NCI-H2107 treated with DMSO at 0.1 percent for 48 hours (cell line): Measurements from ENCODE around the gene CMIP.

Source experiments
- DNase-seq: peaks from one replicate; lab custom pipeline; 2025; ENCODE audit not compliant: unreplicated experiment; lab: John Stamatoyannopoulos, UW

The CMIP gene

GRCh38 chr16:81546781-81547180 lies 102.2 kb downstream of the CMIP start:
- DNase-seq, result no peak

- no peak for DNase-seq
Observed at GRCh38 chr16:81547194-81547938, 102.8 kb downstream of the CMIP start.

DNA sequence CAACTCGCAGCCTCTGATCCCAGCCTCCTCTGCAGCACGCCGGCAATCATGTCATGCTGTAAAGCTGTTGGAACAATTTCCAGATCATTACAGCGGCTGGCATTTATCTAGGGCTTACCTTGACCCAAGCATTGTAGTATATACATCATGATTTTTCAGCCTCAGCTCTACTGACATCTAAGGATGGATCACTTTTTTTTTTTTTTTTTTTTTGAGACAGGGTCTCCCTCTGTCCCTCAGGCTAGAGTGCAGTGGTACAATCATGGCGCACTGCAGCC lies 103.3 kb downstream of the CMIP start:
- no peak for DNase-seq

GRCh38 chr16:81548551-81548875 lies 103.9 kb downstream of the CMIP start:
- DNase-seq, result no peak

DNA sequence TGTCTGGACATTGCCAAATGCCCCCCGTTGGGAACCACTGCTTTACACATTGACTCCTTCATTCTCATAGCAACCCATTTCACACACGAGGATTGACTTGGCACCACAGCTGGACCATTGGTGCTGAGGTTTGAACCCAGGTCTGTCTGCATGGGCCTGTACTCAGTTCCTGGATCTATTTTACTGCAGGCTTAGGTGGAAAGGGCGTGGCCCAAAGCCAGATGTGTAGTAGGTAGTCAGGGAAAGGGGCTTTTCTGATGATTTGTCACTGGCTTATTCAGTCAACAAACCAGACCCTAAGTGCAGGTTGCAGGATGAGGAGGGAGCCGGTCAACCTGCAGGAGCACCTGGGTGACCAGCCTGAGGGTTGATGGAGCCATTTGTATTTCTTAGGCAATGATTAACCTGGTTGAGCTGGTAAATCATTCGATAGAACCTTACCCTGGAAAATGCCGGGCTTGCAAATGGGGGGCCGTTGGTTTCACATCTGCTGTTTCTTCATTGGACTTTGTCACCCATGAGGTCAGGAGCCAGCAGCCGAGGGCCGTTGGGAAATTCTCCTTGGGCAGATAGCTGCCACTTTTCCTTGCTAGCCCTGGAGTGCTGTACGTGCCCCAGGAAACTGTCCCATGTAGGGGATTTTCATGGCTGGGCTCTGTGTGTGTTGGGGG lies 104.4 kb downstream of the CMIP start:
- no peak for DNase-seq

DNA sequence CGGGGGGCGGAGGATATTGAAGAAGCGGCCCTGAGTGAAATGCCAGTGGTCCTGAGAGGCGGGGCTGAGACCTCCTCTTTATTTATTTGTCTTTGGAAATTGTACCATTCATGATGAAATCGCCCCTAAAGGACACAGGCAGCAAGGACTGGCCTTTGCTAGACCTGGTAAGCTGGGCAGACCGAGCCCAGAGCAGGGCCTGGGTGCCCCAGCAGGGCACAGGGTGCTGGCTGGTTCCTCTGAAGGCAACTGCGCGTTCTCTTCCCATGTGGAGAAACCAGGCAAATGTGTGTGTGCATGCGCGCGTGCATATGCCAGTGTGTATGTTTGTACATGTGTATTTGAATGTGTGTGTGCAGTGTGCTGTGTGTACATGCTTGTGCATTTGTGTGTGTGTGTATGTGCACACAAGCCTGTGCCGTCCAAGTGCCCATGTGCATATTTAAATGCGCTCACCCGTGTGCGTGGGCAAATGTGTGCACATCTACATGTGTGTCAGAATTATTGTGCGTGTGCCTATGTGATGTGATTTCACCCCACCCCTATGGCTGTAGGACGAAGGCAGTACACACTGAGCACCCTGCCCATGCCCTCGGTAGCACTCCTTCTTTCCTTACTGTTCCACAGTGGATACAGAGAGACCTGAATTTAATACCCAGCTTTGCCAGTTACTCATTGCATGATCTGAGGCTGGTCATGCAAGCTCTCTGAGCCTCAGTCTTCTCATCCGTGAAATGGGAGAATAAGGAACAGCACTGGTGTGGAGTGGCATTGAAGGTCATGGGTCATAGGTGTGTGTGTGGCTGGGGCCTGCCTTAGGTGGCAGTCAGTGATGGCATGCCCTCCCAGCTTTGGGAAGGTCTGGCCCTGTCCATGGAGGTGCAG lies 105.2 kb downstream of the CMIP start:
- DNase-seq, result no peak

- DNase-seq, result no peak
Observed at GRCh38 chr16:81550432-81550808, 105.8 kb downstream of the CMIP start.

- DNase-seq, result no peak
Observed at GRCh38 chr16:81551151-81551808, 106.7 kb downstream of the CMIP start.

GRCh38 chr16:81551821-81552304 lies 107.3 kb downstream of the CMIP start:
- DNase-seq, result no peak

GRCh38 chr16:81552743-81553079 lies 108.1 kb downstream of the CMIP start:
- DNase-seq, result no peak

DNA sequence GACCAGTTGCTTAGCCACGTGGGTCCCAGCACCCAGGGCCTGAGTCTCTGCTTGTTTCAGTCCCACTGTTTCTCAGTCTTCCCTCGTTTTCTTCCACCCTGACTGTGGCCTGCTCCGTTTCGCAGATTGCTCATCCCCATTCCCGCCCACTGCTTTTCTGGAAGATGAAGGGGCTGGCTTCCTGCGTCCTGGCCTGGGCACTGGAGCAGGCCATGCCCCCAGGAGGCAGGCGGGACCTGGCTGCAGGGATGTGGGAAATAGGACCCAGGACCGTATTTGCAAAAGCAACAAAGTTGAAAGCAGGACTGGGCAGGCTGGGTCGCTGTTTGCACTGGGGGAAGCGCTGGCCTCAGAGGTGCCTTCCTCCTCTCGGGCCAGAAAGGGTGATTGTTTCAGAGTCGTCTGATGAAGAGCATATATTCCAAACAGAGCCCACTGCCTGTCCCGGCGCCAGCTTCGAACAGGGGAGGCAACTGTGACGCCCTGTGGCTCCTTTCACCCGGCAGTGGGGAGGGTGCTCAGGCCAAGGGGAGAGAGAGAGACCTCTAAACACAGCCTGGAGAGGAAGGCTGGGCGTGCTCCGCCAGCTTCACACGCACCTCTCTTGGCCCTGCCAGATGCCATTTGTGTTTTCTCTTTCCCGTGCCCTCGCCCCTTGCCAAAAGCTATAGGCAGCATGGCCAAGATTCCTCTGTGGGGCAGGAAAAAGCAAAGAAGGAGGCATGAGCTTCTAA lies 108.6 kb downstream of the CMIP start:
- no peak for DNase-seq

- DNase-seq, result no peak
Observed at GRCh38 chr16:81553814-81554675, 109.4 kb downstream of the CMIP start.

- no peak for DNase-seq
Observed at GRCh38 chr16:81554979-81555378, 110.4 kb downstream of the CMIP start.

DNA sequence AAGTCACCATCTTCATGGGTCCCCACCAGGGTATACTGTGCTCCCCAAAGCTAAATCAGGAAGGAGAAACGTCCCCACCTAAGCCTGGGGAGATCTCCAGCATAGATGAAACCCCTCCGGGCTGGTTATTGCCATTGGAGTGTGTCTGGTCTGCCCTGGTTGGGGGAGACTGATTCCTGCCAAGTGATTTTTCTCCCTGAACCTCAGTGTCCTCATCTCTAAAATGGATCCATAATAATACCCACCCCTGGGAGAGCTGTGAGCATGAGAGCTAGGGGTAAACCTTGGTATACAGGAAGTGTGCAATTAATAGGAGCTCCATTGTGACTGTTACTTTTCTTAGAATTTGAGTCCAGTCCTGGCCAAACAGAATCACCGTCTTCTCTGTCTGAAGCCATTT lies 111.1 kb downstream of the CMIP start:
- no peak for DNase-seq

GRCh38 chr16:81556715-81557284 lies 112.2 kb downstream of the CMIP start:
- no peak for DNase-seq

GRCh38 chr16:81558077-81558443 lies 113.5 kb downstream of the CMIP start:
- no peak for DNase-seq

DNA sequence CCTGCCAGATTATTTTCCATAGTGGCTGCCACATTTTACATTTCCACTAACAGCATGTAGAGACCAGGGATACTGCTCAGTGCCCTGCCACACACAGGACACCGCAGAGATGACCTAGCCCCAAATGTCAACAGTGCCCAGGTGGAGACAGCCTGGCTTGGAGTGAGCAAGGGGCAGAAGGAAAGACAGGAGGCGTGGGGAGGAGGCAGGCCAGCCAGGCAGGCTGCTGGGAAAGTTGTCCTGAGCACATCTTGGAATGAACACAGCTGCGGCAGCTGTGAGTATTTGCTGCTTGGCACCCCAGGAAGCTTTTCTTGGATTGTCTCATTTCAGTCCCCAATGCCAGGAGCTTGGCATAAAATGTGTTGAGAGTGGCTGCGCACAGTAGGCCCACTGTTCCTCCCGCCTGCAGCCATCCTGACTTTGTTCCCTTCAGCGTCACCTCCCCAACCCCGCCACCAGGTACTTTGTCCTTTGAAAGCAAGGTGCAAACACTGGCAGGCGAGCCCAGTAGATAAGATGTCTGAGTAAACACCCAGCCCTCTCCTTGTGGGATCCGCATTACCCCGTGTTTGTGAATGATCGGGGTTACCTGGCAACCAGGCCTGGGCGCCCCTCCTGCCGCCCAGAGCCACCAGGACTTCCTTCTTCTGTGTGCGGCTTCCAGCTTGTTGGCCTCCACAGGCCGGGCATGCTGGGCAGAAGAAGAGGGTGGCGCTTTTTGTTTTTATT lies 114.0 kb downstream of the CMIP start:
- peak; percentile 83 for DNase-seq

DNA sequence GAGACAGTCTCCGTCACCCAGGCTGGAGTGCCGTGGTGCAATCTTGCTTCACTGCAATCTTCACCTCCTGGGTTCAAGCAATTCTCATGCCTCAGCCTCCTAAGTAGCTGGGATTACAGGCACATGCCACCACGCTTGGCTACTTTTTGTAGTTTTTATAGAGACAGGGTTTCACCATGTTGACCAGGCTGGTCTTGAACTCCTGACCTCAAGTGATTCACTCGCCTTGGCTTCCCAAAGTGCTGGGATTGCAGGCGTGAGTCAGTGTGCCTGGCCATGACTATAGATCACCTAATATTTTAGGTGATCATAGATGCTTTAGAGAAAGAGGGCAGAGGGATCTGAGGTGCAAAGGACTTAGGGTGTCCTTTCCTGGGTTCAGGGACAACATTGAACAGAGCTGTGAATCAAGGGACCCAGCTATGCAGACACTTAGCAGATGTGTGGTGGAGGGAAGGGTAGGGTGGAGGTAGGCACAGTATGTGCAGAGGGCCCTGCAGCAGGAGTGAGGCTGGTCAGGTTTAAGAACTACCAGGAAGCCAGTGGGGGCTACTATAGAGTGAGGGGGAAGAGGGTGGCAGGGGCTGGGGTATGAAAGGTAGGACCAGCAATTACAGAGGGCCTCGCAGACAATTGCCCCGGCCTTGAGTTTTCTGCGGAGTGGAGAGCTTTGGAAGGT lies 116.5 kb downstream of the CMIP start:
- DNase-seq, result no peak
